Karpas-422 (cell line): ENCODE results near the gene CLDN11. TPM values are rescaled to one million over a fixed set of nuclear protein-coding genes. Genes with fewer than 3 reads are reported as not detected.

Source experiments
- DNase-seq: peaks from one replicate; pipeline ENCODE4 v3.0.0-alpha.2; 2015
- H2AFZ ChIP-seq: fragments of 200-600 bp; sonication (generic); 2 replicates; pipeline ENCODE4 v1.6.1; 2014; ENCODE audit warnings: antibody characterized with exemption, low read length, mixed read lengths
- H3K27ac ChIP-seq: fragments of 200-600 bp; sonication (generic); 2 replicates; pipeline ENCODE4 v1.5.1; 2014; ENCODE audit warnings: mild to moderate bottlenecking, low read length, moderate library complexity
- H3K27me3 ChIP-seq: fragments of 200-600 bp; sonication (generic); 2 replicates; pipeline ENCODE4 v1.6.1; 2014; ENCODE audit warnings: low read length, mixed read lengths
- H3K36me3 ChIP-seq: fragments of 200-600 bp; sonication (generic); 2 replicates; pipeline ENCODE4 v1.6.1; 2014; ENCODE audit warnings: low read length, mixed read lengths; ENCODE audit not compliant: insufficient read depth
- H3K4me1 ChIP-seq: fragments of 200-600 bp; sonication (generic); 2 replicates; pipeline ENCODE4 v1.6.1; 2014; ENCODE audit warnings: mild to moderate bottlenecking, low read length, mixed read lengths
- H3K4me2 ChIP-seq: fragments of 200-600 bp; sonication (generic); 2 replicates; pipeline ENCODE4 v1.6.1; 2014; ENCODE audit warnings: low read length, low read depth, mild to moderate bottlenecking; ENCODE audit not compliant: poor library complexity, severe bottlenecking
- H3K4me3 ChIP-seq: fragments of 200-600 bp; sonication (generic); 2 replicates; pipeline ENCODE4 v1.5.1; 2014; ENCODE audit warnings: mild to moderate bottlenecking, antibody characterized with exemption, low read length, mixed read lengths
- H3K79me2 ChIP-seq: fragments of 200-600 bp; sonication (generic); 2 replicates; pipeline ENCODE4 v1.6.1; 2014; ENCODE audit warnings: mild to moderate bottlenecking, low read length, mixed read lengths
- H3K9ac ChIP-seq: fragments of 200-600 bp; sonication (generic); 2 replicates; pipeline ENCODE4 v1.6.0; 2014; ENCODE audit warnings: low read length
- H3K9me2 ChIP-seq: fragments of 200-600 bp; sonication (generic), shearing (Covaris generic); replicated peaks from 2 replicates; pipeline ENCODE4 v1.6.0; 2014; ENCODE audit warnings: mild to moderate bottlenecking, low read length, moderate library complexity; ENCODE audit not compliant: insufficient read depth
- H3K9me3 ChIP-seq: fragments of 300-700, 200-600 bp; sonication (generic); 2 replicates; pipeline ENCODE4 v1.6.1; 2014; ENCODE audit warnings: low read length, mixed read lengths
- H4K20me1 ChIP-seq: fragments of 200-600 bp; sonication (generic); 2 replicates; pipeline ENCODE4 v1.6.1; 2014; ENCODE audit warnings: mild to moderate bottlenecking, antibody characterized with exemption, low read length, low read depth; ENCODE audit not compliant: insufficient read depth
- total RNA-seq: library from RNA; depleted of rRNA; stranded (reverse); fragments of >200 nt; shearing (Covaris generic); gene quantifications from 2 replicates; pipeline ENCODE4 v1.2.3, GENCODE V29; 2014; ENCODE audit warnings: low replicate concordance

The CLDN11 gene
- total RNA-seq, 1 experiment from 2014 or later: not detected

- no peaks in the 10 kb centered on the region for H3K27me3 ChIP-seq
- no peak overlapping the region for H3K27ac ChIP-seq
- H3K79me2 ChIP-seq: no peaks in the 10 kb centered on the region
- H3K36me3 ChIP-seq: no peaks in the 10 kb centered on the region
- H3K9ac ChIP-seq: no peak overlapping the region
- no peaks in the 10 kb centered on the region for H3K9me2 ChIP-seq
- H3K9me3 ChIP-seq: no peaks in the 10 kb centered on the region
- H3K4me3 ChIP-seq: no peak overlapping the region
- no peak overlapping the region for H2AFZ ChIP-seq
- H3K4me2 ChIP-seq: no peak overlapping the region
- H3K4me1 ChIP-seq: no peaks in the 10 kb centered on the region
- DNase-seq: no peak
- H4K20me1 ChIP-seq: no peaks in the 10 kb centered on the region
Observed at GRCh38 chr3:170431054-170431453, 12.4 kb downstream of the CLDN11 start.

DNA sequence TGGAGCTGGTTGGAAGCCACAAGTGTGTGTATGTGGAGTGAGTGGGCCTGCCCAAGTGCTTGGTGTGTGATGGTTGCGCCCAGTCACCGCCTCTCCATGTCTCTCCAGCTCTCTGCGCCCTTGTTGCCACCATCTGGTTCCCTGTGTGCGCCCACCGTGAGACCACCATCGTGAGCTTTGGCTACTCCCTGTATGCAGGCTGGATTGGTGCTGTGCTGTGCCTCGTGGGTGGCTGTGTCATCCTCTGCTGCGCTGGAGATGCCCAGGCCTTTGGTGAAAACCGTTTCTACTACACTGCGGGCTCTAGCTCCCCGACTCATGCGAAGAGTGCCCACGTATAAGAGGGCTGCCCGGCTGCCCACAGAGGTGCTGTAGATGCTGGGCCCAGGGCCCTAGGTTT, 13.7 kb downstream of the CLDN11 start:
- DNase-seq: no peak
- Histone ChIP-seq H2AFZ (no peak overlapping the region), H3K4me1 (no peaks in the 10 kb centered on the region), H3K9me2 (no peaks in the 10 kb centered on the region), H3K4me2 (no peak overlapping the region), H3K4me3 (no peak overlapping the region), H3K9ac (no peak overlapping the region), H4K20me1 (no peaks in the 10 kb centered on the region), H3K9me3 (no peaks in the 10 kb centered on the region), H3K27me3 (no peaks in the 10 kb centered on the region), H3K27ac (no peak overlapping the region), H3K36me3 (no peaks in the 10 kb centered on the region), H3K79me2 (no peaks in the 10 kb centered on the region)

GRCh38 chr3:170436697-170437096, 18.0 kb downstream of the CLDN11 start:
- Histone ChIP-seq H3K79me2 (no peaks in the 10 kb centered on the region), H3K4me1 (no peaks in the 10 kb centered on the region), H2AFZ (no peak overlapping the region), H3K9me2 (no peaks in the 10 kb centered on the region), H4K20me1 (no peaks in the 10 kb centered on the region), H3K4me2 (no peak overlapping the region), H3K4me3 (no peak overlapping the region), H3K27ac (no peak overlapping the region), H3K27me3 (no peaks in the 10 kb centered on the region), H3K36me3 (no peaks in the 10 kb centered on the region), H3K9ac (no peak overlapping the region), H3K9me3 (no peaks in the 10 kb centered on the region)
- DNase-seq: no peak

DNA sequence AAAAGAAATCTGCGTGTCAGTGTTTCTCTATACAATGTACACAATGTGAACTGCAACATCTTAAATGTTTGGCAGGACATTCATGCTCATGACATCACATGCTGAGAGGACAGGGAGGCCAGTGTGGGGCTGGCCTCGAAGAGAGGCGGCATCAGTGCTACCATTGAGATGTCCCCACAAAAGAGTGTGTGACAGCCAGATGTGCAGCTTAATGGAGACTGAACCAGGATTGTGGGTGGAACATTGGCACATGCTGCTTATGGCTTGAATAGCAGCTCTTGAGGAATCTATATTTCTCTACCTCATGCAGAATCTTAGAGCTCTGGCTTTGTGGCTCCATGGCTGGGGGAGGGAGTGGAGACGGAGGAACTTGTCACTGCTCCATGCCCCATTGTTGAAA, 18.5 kb downstream of the CLDN11 start:
- H3K27ac ChIP-seq: no peak overlapping the region
- no peaks in the 10 kb centered on the region for H3K9me2 ChIP-seq
- no peak overlapping the region for H2AFZ ChIP-seq
- H3K9me3 ChIP-seq: no peaks in the 10 kb centered on the region
- no peaks in the 10 kb centered on the region for H4K20me1 ChIP-seq
- no peak overlapping the region for H3K4me2 ChIP-seq
- H3K9ac ChIP-seq: no peak overlapping the region
- no peak overlapping the region for H3K4me3 ChIP-seq
- no peaks in the 10 kb centered on the region for H3K27me3 ChIP-seq
- DNase-seq: no peak
- no peaks in the 10 kb centered on the region for H3K79me2 ChIP-seq
- no peaks in the 10 kb centered on the region for H3K4me1 ChIP-seq
- H3K36me3 ChIP-seq: no peaks in the 10 kb centered on the region

DNA sequence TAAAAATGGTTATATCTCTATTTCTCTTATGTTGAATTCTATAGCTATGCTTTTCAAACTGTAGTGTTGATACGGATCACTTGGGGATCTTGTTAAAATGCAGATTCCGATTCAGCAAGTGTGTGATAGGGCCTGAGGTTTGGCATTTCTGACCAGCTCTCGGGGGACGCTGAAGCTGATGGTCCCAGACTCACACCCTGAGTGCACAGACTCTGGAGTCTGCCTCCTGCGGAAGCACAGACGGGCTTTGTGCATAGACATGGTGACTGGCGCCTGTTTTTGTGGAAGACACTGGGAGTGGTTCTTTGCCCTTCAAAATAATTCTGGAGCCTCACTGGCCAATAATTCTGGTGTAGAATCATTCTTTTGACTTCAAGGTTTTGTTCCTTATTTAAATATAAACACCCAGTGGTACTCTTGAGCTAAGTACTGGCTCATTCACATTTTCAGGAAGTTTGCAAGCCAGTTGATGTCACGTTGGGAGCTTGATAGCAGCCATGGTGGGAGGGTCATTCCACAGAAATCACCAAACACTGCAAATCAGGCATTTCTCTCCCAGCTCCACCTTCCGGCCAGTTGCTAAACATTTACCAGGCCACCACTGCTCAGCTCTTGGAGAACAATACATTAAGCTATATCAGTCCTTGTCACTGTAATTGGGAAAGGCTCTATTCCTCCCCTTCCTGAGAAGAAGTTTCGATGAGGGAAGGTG, 19.2 kb downstream of the CLDN11 start:
- Histone ChIP-seq H2AFZ (no peak overlapping the region), H3K9me3 (no peaks in the 10 kb centered on the region), H3K36me3 (no peaks in the 10 kb centered on the region), H3K79me2 (no peaks in the 10 kb centered on the region), H3K9me2 (no peaks in the 10 kb centered on the region), H3K9ac (no peak overlapping the region), H3K4me1 (no peaks in the 10 kb centered on the region), H3K27me3 (no peaks in the 10 kb centered on the region), H3K4me3 (no peak overlapping the region), H3K27ac (no peak overlapping the region), H3K4me2 (no peak overlapping the region), H4K20me1 (no peaks in the 10 kb centered on the region)
- no peak for DNase-seq

- Histone ChIP-seq H3K36me3 (no peaks in the 10 kb centered on the region), H3K9ac (no peak overlapping the region), H4K20me1 (no peaks in the 10 kb centered on the region), H2AFZ (no peak overlapping the region), H3K9me3 (no peaks in the 10 kb centered on the region), H3K79me2 (no peaks in the 10 kb centered on the region), H3K4me1 (no peaks in the 10 kb centered on the region), H3K4me3 (no peak overlapping the region), H3K27me3 (no peaks in the 10 kb centered on the region), H3K9me2 (no peaks in the 10 kb centered on the region), H3K4me2 (no peak overlapping the region), H3K27ac (no peak overlapping the region)
- DNase-seq: no peak
Observed at GRCh38 chr3:170438836-170439235, 20.2 kb downstream of the CLDN11 start.

- H3K79me2 ChIP-seq: no peaks in the 10 kb centered on the region
- H3K9me3 ChIP-seq: no peaks in the 10 kb centered on the region
- no peak overlapping the region for H3K9ac ChIP-seq
- no peaks in the 10 kb centered on the region for H3K36me3 ChIP-seq
- H3K27me3 ChIP-seq: no peaks in the 10 kb centered on the region
- H4K20me1 ChIP-seq: no peaks in the 10 kb centered on the region
- DNase-seq: no peak
- H3K4me1 ChIP-seq: no peaks in the 10 kb centered on the region
- no peak overlapping the region for H3K27ac ChIP-seq
- no peak overlapping the region for H3K4me3 ChIP-seq
- H3K4me2 ChIP-seq: no peak overlapping the region
- H2AFZ ChIP-seq: no peak overlapping the region
- no peaks in the 10 kb centered on the region for H3K9me2 ChIP-seq
Observed at GRCh38 chr3:170440344-170440743, 21.7 kb downstream of the CLDN11 start.

GRCh38 chr3:170441412-170441811, 22.7 kb downstream of the CLDN11 start:
- no peak overlapping the region for H2AFZ ChIP-seq

More at GRCh38 chr3:170441412-170441811, 22.7 kb downstream of the CLDN11 start:
- H3K9ac ChIP-seq: no peak overlapping the region
- H3K4me1 ChIP-seq: no peaks in the 10 kb centered on the region
- no peak for DNase-seq
- H3K4me2 ChIP-seq: no peak overlapping the region
- no peaks in the 10 kb centered on the region for H3K27me3 ChIP-seq
- H4K20me1 ChIP-seq: no peaks in the 10 kb centered on the region
- no peaks in the 10 kb centered on the region for H3K9me2 ChIP-seq
- no peaks in the 10 kb centered on the region for H3K36me3 ChIP-seq
- no peak overlapping the region for H3K27ac ChIP-seq
- H3K79me2 ChIP-seq: no peaks in the 10 kb centered on the region
- H3K4me3 ChIP-seq: no peak overlapping the region
- H3K9me3 ChIP-seq: no peaks in the 10 kb centered on the region
